Adrenal gland (tissue), 12 donors: ENCODE data around the gene ECI1. TPM values are rescaled to one million over a fixed set of nuclear protein-coding genes. Genes with fewer than 3 reads are reported as not detected.

Source experiments
- DNase-seq, 7 donors: peaks; one replicate each; pipeline ENCODE4 v3.0.0-alpha.2; 2019 to 2020
- H3K27ac ChIP-seq, 5 donors: fragments of 200-600 bp; sonication (generic) in 4 of 5; 1 replicate in 3 of 5; 2 replicates in 2 of 5; pipeline versions ENCODE4 v1.5.1 to v1.8.0; 2016 to 2020; ENCODE audit warnings: mild to moderate bottlenecking in 1 of 5
- H3K27me3 ChIP-seq: fragments of 200-600 bp; 2 replicates; pipeline ENCODE4 v1.8.0; 2021
- H3K36me3 ChIP-seq, 2 donors: fragments of 200-600 bp; replicated peaks in 1 of 2; 1 replicate in 1 of 2; 2 replicates in 1 of 2; pipeline versions ENCODE4 v1.5.1 to v1.8.0; 2018 to 2022
- H3K4me1 ChIP-seq, 2 donors: fragments of 200-600 bp; replicated peaks in 1 of 2; 1 replicate in 1 of 2; 2 replicates in 1 of 2; pipeline versions ENCODE4 v1.5.1 to v1.8.0; 2018 to 2021
- H3K4me3 ChIP-seq, 4 donors: fragments of 200-600 bp; sonication (generic) in 3 of 4; one replicate each; pipeline ENCODE4 v1.5.1; 2016 to 2018
- H3K9me3 ChIP-seq, 3 donors: fragments of 200-600 bp; sonication (generic) in 1 of 3; replicated peaks in 1 of 3; 1 replicate in 2 of 3; 2 replicates in 1 of 3; pipeline versions ENCODE4 v1.5.1 to v1.8.0; 2016 to 2021
- POLR2A ChIP-seq, 2 donors: fragments of 450-650 bp; IDR thresholded peaks; one replicate each; pipeline ENCODE4 v1.6.1; 2017; ENCODE audit warnings: antibody characterized with exemption in 2 of 2, mild to moderate bottlenecking in 2 of 2, moderate library complexity in 1 of 2
- WGBS, 4 donors: extraction: QIAGEN DNeasy Blood & Tissue Kit in 2 of 4; methylation state at CpG; one replicate each; pipeline versions ENCODE4 v1.1.5 to v1.1.7; 2013 to 2017; 5-methylcytosine and 5-hydroxymethylcytosine counted together
- intact Hi-C, 2 donors: fragments of 100-400 bp; cut with DNase I; formaldehyde crosslinking; loops; one replicate each; pipeline versions ENCODE4 v1.14.1 to v1.15.0; 2022 to 2023
- polyA plus RNA-seq, 3 donors: library from polyadenylated mRNA; stranded (reverse); fragments of 200-250 nt in 2 of 3; fragments of 350-450 nt in 1 of 3; fragmentation: Illumina TruSeq in 1 of 3; extraction: RNeasy Lipid Tissue Mini Kit (QIAGEN cat#74804) in 1 of 3; gene quantifications; one replicate each; pipeline ENCODE4 v1.2.3, GENCODE V29; 2013 to 2014
- total RNA-seq, 9 donors: library from RNA; depleted of rRNA in 4 of 9; stranded (reverse); fragments of >200 nt in 4 of 9; fragments of 120-200 nt in 1 of 9; fragmentation: NEBNext Ultra II Directional in 1 of 9; extraction: Animal tissue kit (Norgen Biotek cat#: 25700) in 1 of 9; gene quantifications; one replicate each; pipeline versions ENCODE4 v1.1.0 to v1.2.4, GENCODE V29; 2013 to 2023
- TF ChIP-seq, protein P1 (sequence below), 6 experiments: fragments of 450-650 bp in 4 of 6; fragments of 200-600 bp in 2 of 6; sonication (generic) in 1 of 6; IDR thresholded peaks; 1 replicate in 5 of 6; 2 replicates in 1 of 6; pipeline versions ENCODE4 v1.5.1 to v1.8.0; 2016 to 2021; ENCODE audit warnings: antibody characterized with exemption in 6 of 6, mild to moderate bottlenecking in 2 of 6, moderate library complexity in 1 of 6
- donor health status: healthy with polysubstance abuse.
- donor health status: Bipolar disorder and iron deficiency.
- donor health status: DM: yes; HTN: yes; CAD: no.
- donor health status: DM: no; HTN: no; CAD: no.
- donor health status: DM: no; HTN: no; CAD: no.
- donor health status: DM: yes; HTN: yes; CAD: no.

ECI1 gene
- total and polyA plus RNA-seq, 12 donors, result 5.8 to 172 (median 63.7) TPM

DNA sequence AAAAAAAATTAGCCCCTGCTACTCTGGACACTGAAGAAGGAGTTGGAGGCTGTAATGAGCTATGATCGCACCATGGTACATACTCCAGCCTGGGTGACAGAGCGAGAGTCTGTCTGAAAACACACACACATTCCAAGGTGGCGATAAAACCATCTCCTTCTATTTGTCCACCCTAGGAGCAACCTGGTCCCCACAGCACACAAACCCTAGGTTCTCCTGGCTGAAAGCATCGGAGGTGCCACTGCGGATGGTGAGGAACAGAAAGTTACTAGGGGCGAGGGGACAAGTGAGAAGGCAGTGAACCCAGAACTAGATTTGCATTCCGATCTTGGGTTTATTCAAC lies 1.4 kb upstream of the ECI1 start:
- 92 to 96% (median 94%) methylated on average over 7 of the region's 7 CpGs for WGBS, 4 donors
- H3K36me3 ChIP-seq, result peaks cover 0 to 50% of the 10 kb centered on the region in 2 donors
- peaks cover 19 to 23% of the 10 kb centered on the region in 2 donors for H3K4me1 ChIP-seq
- H3K4me3 ChIP-seq, result no peak overlapping the region
- peak overlapping the region in 2 of 5 donors; percentile 88 to 91 for H3K27ac ChIP-seq
- intact Hi-C loops, result loop anchor here in 1 of 2 donors (10.0 kb wide), 1 partner anchor 88 kb away; no protein-coding TSS in a partner anchor
- H3K27me3 ChIP-seq, result no peaks in the 10 kb centered on the region
- no peaks in the 10 kb centered on the region for H3K9me3 ChIP-seq
- DNase-seq, result no peak
- no peak for TF ChIP-seq POLR2A (IDR thresholded peaks at IDR 0.05)
- TF ChIP-seq, protein P1, sequence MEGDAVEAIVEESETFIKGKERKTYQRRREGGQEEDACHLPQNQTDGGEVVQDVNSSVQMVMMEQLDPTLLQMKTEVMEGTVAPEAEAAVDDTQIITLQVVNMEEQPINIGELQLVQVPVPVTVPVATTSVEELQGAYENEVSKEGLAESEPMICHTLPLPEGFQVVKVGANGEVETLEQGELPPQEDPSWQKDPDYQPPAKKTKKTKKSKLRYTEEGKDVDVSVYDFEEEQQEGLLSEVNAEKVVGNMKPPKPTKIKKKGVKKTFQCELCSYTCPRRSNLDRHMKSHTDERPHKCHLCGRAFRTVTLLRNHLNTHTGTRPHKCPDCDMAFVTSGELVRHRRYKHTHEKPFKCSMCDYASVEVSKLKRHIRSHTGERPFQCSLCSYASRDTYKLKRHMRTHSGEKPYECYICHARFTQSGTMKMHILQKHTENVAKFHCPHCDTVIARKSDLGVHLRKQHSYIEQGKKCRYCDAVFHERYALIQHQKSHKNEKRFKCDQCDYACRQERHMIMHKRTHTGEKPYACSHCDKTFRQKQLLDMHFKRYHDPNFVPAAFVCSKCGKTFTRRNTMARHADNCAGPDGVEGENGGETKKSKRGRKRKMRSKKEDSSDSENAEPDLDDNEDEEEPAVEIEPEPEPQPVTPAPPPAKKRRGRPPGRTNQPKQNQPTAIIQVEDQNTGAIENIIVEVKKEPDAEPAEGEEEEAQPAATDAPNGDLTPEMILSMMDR (IDR thresholded peaks at IDR 0.05), result no peak

- WGBS, 4 donors, result 5 to 8% (median 6%) methylated on average over 20 to 35 of the region's 35 CpGs
- Histone ChIP-seq H3K27me3 (no peaks in the 10 kb centered on the region), H3K4me1 (peaks cover 19 to 23% of the 10 kb centered on the region in 2 donors), H3K36me3 (peaks cover 0 to 41% of the 10 kb centered on the region in 2 donors), H3K4me3 (peak overlapping the region in 2 of 4 donors; percentile 14 to 91), H3K27ac (peak overlapping the region; percentile 57 to 98 (median 88)), H3K9me3 (no peaks in the 10 kb centered on the region)
- peak in 5 of 7 donors; percentile 50 to 77 (median 70) for DNase-seq
- intact Hi-C loops, result loop anchor here in 1 of 2 donors (10.0 kb wide), 1 partner anchor 86 kb away; no protein-coding TSS in a partner anchor
- TF ChIP-seq POLR2A (IDR thresholded peaks at IDR 0.05), result no peak
- TF ChIP-seq, protein P1 (IDR thresholded peaks at IDR 0.05), result no peak
These were observed 613 bp downstream of the ECI1 start for GRCh38 chr16:2250652-2251295.

DNA sequence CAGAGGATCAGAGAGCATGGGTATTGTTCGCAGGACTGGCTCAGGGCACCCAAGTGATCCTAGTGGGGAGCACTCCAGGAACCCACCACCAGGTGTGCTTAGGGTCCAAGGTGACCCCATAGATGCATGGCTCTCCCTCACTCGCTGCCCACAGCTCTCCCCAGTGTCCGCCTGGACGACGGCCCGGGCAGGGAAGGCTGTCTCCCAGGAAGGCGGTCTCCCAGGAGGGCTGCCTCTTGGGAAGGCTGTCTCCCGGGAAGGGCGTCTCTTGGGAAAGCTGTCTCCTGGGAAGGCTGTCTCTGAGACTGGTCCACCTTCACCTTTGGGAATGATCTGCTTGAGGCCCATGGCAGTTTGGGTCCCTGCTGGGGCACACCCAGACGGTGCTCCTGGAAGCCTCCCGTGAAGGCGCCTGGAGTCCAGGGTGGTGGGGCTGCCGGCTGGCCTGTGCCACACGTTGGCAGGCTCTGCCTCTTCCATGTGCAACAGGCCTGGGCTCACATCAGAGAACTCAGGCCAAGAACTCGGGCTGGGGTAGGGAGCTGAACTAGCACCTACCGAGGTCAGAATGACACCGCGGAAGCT lies 5.0 kb downstream of the ECI1 start:
- WGBS, 4 donors, result 88 to 94% (median 93%) methylated on average over 14 to 18 of the region's 18 CpGs
- Histone ChIP-seq H3K27ac (no peak overlapping the region), H3K4me3 (no peak overlapping the region), H3K9me3 (no peaks in the 10 kb centered on the region), H3K4me1 (peaks cover 11% of the 10 kb centered on the region in 2 donors), H3K36me3 (peaks cover 0 to 47% of the 10 kb centered on the region in 2 donors), H3K27me3 (no peaks in the 10 kb centered on the region)
- TF ChIP-seq, protein P1 (IDR thresholded peaks at IDR 0.05), result no peak
- TF ChIP-seq POLR2A (IDR thresholded peaks at IDR 0.05), result no peak
- no peak for DNase-seq
- intact Hi-C loops, result no loop called here

- 92 to 94% (median 94%) methylated on average over 23 to 30 of the region's 30 CpGs for WGBS, 4 donors
- Histone ChIP-seq H3K9me3 (no peaks in the 10 kb centered on the region), H3K36me3 (peaks cover 0 to 47% of the 10 kb centered on the region in 2 donors), H3K27ac (no peak overlapping the region), H3K27me3 (no peaks in the 10 kb centered on the region), H3K4me3 (no peak overlapping the region), H3K4me1 (peaks cover 4% of the 10 kb centered on the region in 2 donors)
- DNase-seq, result no peak
- TF ChIP-seq, protein P1 (IDR thresholded peaks at IDR 0.05), result no peak
- TF ChIP-seq POLR2A (IDR thresholded peaks at IDR 0.05), result no peak
- intact Hi-C loops, result no loop called here
These were observed 6.2 kb downstream of the ECI1 start for GRCh38 chr16:2244926-2245795.
